ENCODE measurements around the gene KISS1. TPM values are rescaled to one million over a fixed set of nuclear protein-coding genes. Genes with fewer than 3 reads are reported as not detected.

Gene KISS1
- polyA plus RNA-seq, 1 of the 3 experiments (the other 2 are of a cell fraction): 0.10 TPM

GRCh38 chr1:204216880-204217647, 20.8 kb upstream of the KISS1 start:
- H3K4me2 ChIP-seq: no peak overlapping the region
- ChIA-PET POLR2A (no interaction called here), CTCF (interaction anchor here (1.2 to 6.2 kb wide), 8 partner anchors 10 to 286 kb away, joined by 3 to 107 read pairs (median 18); partner anchors contain the start of genes PLEKHA6 and REN)
- DNase-seq: no peak
- no peak overlapping the region for H3K4me3 ChIP-seq (ENCODE audit: low read depth in 2 of 2, low read length in 1 of 2)
- H3K4me1 ChIP-seq (ENCODE audit: control insufficient read depth in 1 of 2, insufficient read depth in 2 of 2, low read depth in 1 of 2, low read length in 1 of 2): no peaks in the 10 kb centered on the region; a peak in 1 of 4 replicates
- no peaks in the 10 kb centered on the region for H3K36me3 ChIP-seq (replicated peaks in 1 of 2; ENCODE audit: control insufficient read depth in 1 of 2, insufficient read depth in 2 of 2, low read length in 1 of 2)
- no peak for TF ChIP-seq RAD21 (IDR thresholded peaks at IDR 0.05; ENCODE audit: low read length)
- no peak for TF ChIP-seq GABPA (IDR thresholded peaks at IDR 0.05; ENCODE audit: low read depth)
- no peak for TF ChIP-seq JUND (IDR thresholded peaks at IDR 0.05)
- TF ChIP-seq IRF3 (IDR thresholded peaks at IDR 0.05; ENCODE audit: low read depth, low read length): no peak
- TF ChIP-seq USF2 (IDR thresholded peaks at IDR 0.05; ENCODE audit: borderline replicate concordance, low read depth, low read length): no peak
- no peak for TF ChIP-seq SMC3 (IDR thresholded peaks at IDR 0.05; ENCODE audit: low read depth, low read length)
- TF ChIP-seq RCOR1 (IDR thresholded peaks at IDR 0.05; ENCODE audit: low read length): no peak
- TF ChIP-seq CTCF (IDR thresholded peaks at IDR 0.05): no peak
- no peak for TF ChIP-seq MAX (IDR thresholded peaks at IDR 0.05; ENCODE audit: low read depth)
- no peak for TF ChIP-seq FOXM1 (IDR thresholded peaks at IDR 0.05; ENCODE audit: low read depth)
- no peak for TF ChIP-seq USF1 (IDR thresholded peaks at IDR 0.05; ENCODE audit: borderline replicate concordance, low read depth)
- no peak for TF ChIP-seq TAF1 (IDR thresholded peaks at IDR 0.05; ENCODE audit: borderline replicate concordance, low read depth, low read length)
- no peak for TF ChIP-seq GATA2 (CRISPR knock-in tag; IDR thresholded peaks at IDR 0.05)
- TF ChIP-seq ELF1 (IDR thresholded peaks at IDR 0.05): no peak
- TF ChIP-seq POLR2AphosphoS5 (IDR thresholded peaks at IDR 0.05; ENCODE audit: low read depth, low read length): no peak
- TF ChIP-seq NRF1 (IDR thresholded peaks at IDR 0.05; ENCODE audit: low read depth, low read length): no peak
- no peak for TF ChIP-seq FOXJ3 (CRISPR knock-in tag; IDR thresholded peaks at IDR 0.05)
- TF ChIP-seq RFX5 (IDR thresholded peaks at IDR 0.05; ENCODE audit: low read length): no peak
- no peak for TF ChIP-seq REST (IDR thresholded peaks at IDR 0.05; ENCODE audit: low read depth, low read length)
- H2AFZ ChIP-seq (ENCODE audit: low read depth): no peak overlapping the region
- no peaks in the 10 kb centered on the region for H3K9me2 ChIP-seq
- WGBS (ENCODE audit: low lambda C conversion rate): 72% methylated on average over 11 of the region's 11 CpGs
- no peak overlapping the region for H3K27ac ChIP-seq (ENCODE audit: low read depth in 2 of 2, low read length in 1 of 2)
- H3F3A ChIP-seq (replicated peaks; ENCODE audit: insufficient read depth): no peaks in the 10 kb centered on the region
- no peak overlapping the region for H3K9ac ChIP-seq
- no peaks in the 10 kb centered on the region for H3K9me3 ChIP-seq
- H3K27me3 ChIP-seq (ENCODE audit: insufficient read depth): peaks cover 12% of the 10 kb centered on the region; the same call in 1 of the 2 replicates
- no peaks in the 10 kb centered on the region for H3K79me2 ChIP-seq (ENCODE audit: insufficient read depth)
- H4K20me1 ChIP-seq (ENCODE audit: insufficient read depth): no peaks in the 10 kb centered on the region

Measured in SK-N-SH (cell line).